Hair follicle dermal papilla cell (primary cell): ENCODE measurements around the gene NR2E1. TPM values are rescaled to one million over a fixed set of nuclear protein-coding genes. Genes with fewer than 3 reads are reported as not detected.

Source experiments
- total RNA-seq: library from RNA; depleted of rRNA; stranded (reverse); fragments of >200 nt; gene quantifications from 2 replicates; pipeline ENCODE4 v1.2.3, GENCODE V29; 2012

Gene NR2E1
- not detected in 2 replicates for total RNA-seq

DNA sequence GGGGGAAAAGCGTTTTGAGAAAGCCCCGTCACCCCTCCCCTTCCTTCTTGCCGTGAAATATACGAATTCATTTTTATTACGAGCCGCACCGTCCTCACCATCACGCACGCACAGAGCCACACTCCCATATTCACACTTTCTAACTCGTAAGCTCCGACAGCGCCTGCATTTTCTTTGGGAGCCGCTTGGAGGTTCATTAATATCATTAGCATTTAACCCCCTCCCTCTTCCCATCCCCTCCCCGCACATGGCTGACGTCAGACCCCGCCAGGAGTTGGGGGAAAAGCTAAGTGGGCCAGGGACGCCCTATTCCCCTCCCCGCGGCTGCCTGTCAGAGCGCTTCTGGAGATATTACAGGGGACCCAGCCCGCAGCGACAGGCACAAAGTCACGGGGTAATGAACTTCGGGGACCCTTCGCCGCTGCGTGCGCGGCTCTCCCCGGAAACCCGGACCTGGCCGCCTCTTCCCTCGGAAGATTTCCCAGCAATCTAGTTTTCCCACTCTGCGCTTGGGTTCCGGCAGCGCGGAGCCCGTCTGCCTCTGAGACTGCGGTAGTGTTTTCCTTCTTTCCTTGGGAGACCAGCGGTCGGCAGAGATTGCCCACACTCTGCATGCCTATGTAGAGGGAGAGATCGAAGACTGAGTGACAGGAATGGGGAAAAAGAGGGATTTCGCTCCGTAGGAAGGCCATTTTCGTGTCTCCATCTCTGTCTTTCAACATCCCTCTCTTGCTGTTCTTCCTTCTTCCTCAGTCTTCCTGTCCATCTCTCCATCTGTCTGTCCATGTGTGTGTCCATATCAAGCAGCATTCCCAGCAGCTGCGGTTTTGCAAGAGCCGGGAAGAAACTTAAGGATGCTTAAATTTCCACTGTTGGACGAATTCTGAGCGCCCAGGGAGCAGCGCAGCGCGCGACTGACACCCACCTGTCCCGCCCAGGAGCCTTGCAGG lies at the start of gene NR2E1:
Gene NR2E1 (plus strand): TSS at position 309 of the 950 bp plus-strand sequence. CDS start 744 bp downstream, outside the sequence.

Other genes with a start within 250 kb of the NR2E1 start
- gene SEC63, start 207.8 kb upstream of the NR2E1 start, total RNA-seq: 23.4 and 36.0 TPM in 2 replicates
- 30.3 and 46.0 TPM in 2 replicates for gene OSTM1, start 91.3 kb upstream of the NR2E1 start, total RNA-seq
- gene SNX3, start 95.0 kb downstream of the NR2E1 start, total RNA-seq: 121 and 133 TPM in 2 replicates
- 3.4 and 5.0 TPM in 2 replicates for gene AFG1L, start 129.0 kb downstream of the NR2E1 start, total RNA-seq